OCI-LY1 (cell line): Measurements from ENCODE around the gene CKAP2L.

Experiments used
- EZH2 ChIP-seq: fragments of 200-600 bp; sonication (generic), shearing (Covaris generic); IDR thresholded peaks from 2 replicates; pipeline ENCODE4 v1.8.0; 2017; ENCODE audit warnings: borderline replicate concordance, mixed run types, mild to moderate bottlenecking, antibody characterized with exemption, low read length, moderate library complexity, mixed read lengths
- TF ChIP-seq, protein P1 (sequence below): fragments of 200-600 bp; sonication (generic), shearing (Covaris generic); IDR thresholded peaks from 2 replicates; pipeline ENCODE4 v1.5.1; 2017; ENCODE audit warnings: mild to moderate bottlenecking, antibody characterized with exemption, low read length, moderate library complexity, mixed read lengths

DNA sequence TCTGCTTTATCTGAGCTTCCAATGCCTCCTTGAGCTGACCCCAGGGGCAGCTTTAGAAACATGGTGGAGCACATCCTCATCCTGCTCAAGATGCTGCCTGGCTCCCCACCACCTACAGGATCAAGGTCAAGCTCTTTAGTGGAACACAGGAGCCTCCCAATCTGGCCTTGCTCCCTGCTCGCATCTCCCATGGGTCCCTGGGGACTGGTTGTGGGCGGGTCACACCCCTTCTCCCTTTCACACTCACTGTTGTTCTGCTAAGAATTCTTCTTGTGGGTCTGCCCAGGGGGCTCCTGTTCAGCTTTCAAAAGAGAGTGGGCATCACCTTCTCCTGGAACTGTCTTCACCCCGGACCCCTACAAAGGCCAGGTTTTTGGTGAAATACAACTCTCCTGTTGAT, 51.9 kb downstream of the CKAP2L start:
- TF ChIP-seq, protein P1, sequence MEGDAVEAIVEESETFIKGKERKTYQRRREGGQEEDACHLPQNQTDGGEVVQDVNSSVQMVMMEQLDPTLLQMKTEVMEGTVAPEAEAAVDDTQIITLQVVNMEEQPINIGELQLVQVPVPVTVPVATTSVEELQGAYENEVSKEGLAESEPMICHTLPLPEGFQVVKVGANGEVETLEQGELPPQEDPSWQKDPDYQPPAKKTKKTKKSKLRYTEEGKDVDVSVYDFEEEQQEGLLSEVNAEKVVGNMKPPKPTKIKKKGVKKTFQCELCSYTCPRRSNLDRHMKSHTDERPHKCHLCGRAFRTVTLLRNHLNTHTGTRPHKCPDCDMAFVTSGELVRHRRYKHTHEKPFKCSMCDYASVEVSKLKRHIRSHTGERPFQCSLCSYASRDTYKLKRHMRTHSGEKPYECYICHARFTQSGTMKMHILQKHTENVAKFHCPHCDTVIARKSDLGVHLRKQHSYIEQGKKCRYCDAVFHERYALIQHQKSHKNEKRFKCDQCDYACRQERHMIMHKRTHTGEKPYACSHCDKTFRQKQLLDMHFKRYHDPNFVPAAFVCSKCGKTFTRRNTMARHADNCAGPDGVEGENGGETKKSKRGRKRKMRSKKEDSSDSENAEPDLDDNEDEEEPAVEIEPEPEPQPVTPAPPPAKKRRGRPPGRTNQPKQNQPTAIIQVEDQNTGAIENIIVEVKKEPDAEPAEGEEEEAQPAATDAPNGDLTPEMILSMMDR: no peak
- no peak for TF ChIP-seq EZH2
